Rectal smooth muscle tissue (tissue), 1 donor: ENCODE measurements around the gene PER1.
"Not testable (repeated sequence)": the region's sequence is repeated elsewhere in the genome, so short reads cannot be mapped to it uniquely, and the experiment has no call there.

Source experiments
- H3K27ac ChIP-seq: one replicate; pipeline ENCODE4 v1.7.0; 2013; ENCODE audit warnings: low read depth, low read length, inconsistent platforms
- H3K27me3 ChIP-seq: one replicate; pipeline ENCODE4 v1.7.0; 2013; ENCODE audit warnings: low read length; ENCODE audit not compliant: control insufficient read depth, insufficient read depth
- H3K36me3 ChIP-seq: one replicate; pipeline ENCODE4 v1.7.0; 2013; ENCODE audit warnings: low read length; ENCODE audit not compliant: control insufficient read depth, insufficient read depth
- H3K4me1 ChIP-seq: one replicate; pipeline ENCODE4 v1.7.0; 2013; ENCODE audit warnings: low read length; ENCODE audit not compliant: control insufficient read depth, insufficient read depth
- H3K4me3 ChIP-seq: one replicate; pipeline ENCODE4 v1.7.0; 2013; ENCODE audit warnings: low read length
- H3K9ac ChIP-seq: one replicate; pipeline ENCODE4 v1.7.0; 2013; ENCODE audit warnings: low read length

The PER1 gene

GRCh38 chr17:8176998-8177731, 25.0 kb upstream of the PER1 start:
- Histone ChIP-seq H3K4me1 (peaks cover 16% of the 10 kb centered on the region), H3K4me3 (peak overlapping the region; percentile 89), H3K36me3 (no peaks in the 10 kb centered on the region), H3K9ac (no peak overlapping the region), H3K27me3 (no peaks in the 10 kb centered on the region), H3K27ac (peak overlapping the region; percentile 73)

- H3K4me1 ChIP-seq, result peaks cover 16% of the 10 kb centered on the region
- H3K4me3 ChIP-seq, result peak within 1 kb of the TSS; percentile 89
- peak within 1 kb of the TSS; percentile 66 for H3K9ac ChIP-seq
- H3K27ac ChIP-seq, result peak within 1 kb of the TSS; percentile 73
- H3K27me3 ChIP-seq, result no peaks in the 10 kb centered on the region
- no peaks in the 10 kb centered on the region for H3K36me3 ChIP-seq
Observed at GRCh38 chr17:8176197-8176940, 24.2 kb upstream of the PER1 start, which contains the start of gene TMEM107. Gene TMEM107 (minus strand): TSS chr17:8176380. CDS start chr17:8176286, 94 bp downstream.

GRCh38 chr17:8175795-8176196, 23.6 kb upstream of the PER1 start:
- peak overlapping the region; percentile 89 for H3K4me3 ChIP-seq
- H3K9ac ChIP-seq, result peak overlapping the region; percentile 66
- H3K36me3 ChIP-seq, result no peaks in the 10 kb centered on the region
- H3K27me3 ChIP-seq, result no peaks in the 10 kb centered on the region
- peak overlapping the region; percentile 73 for H3K27ac ChIP-seq
- peaks cover 16% of the 10 kb centered on the region for H3K4me1 ChIP-seq

GRCh38 chr17:8173871-8174322, 21.7 kb upstream of the PER1 start:
- H3K4me3 ChIP-seq, result peak overlapping the region; percentile 60
- H3K27me3 ChIP-seq, result no peaks in the 10 kb centered on the region
- peak overlapping the region; percentile 95 for H3K27ac ChIP-seq
- peaks cover 16% of the 10 kb centered on the region for H3K4me1 ChIP-seq
- no peak overlapping the region for H3K9ac ChIP-seq
- no peaks in the 10 kb centered on the region for H3K36me3 ChIP-seq

- Histone ChIP-seq H3K27ac (peak overlapping the region; percentile 95), H3K4me1 (peaks cover 16% of the 10 kb centered on the region), H3K4me3 (peak overlapping the region; percentile 60), H3K9ac (peak overlapping the region; percentile 60), H3K36me3 (no peaks in the 10 kb centered on the region), H3K27me3 (no peaks in the 10 kb centered on the region)
Observed at GRCh38 chr17:8173056-8173870, 21.1 kb upstream of the PER1 start.

- not testable (repeated sequence) for H3K27me3 ChIP-seq, H3K4me3 ChIP-seq, H3K9ac ChIP-seq, H3K4me1 ChIP-seq, H3K36me3 ChIP-seq, H3K27ac ChIP-seq
Observed at GRCh38 chr17:8170186-8170585, 18.0 kb upstream of the PER1 start.

GRCh38 chr17:8167526-8167925, 15.3 kb upstream of the PER1 start:
- H3K4me1 ChIP-seq, result peaks cover 11% of the 10 kb centered on the region
- H3K27ac ChIP-seq, result no peak overlapping the region
- H3K36me3 ChIP-seq, result no peaks in the 10 kb centered on the region
- H3K27me3 ChIP-seq, result no peaks in the 10 kb centered on the region
- no peak overlapping the region for H3K4me3 ChIP-seq
- no peak overlapping the region for H3K9ac ChIP-seq

- Histone ChIP-seq H3K27me3 (no peaks in the 10 kb centered on the region), H3K9ac (no peak overlapping the region), H3K27ac (no peak overlapping the region), H3K36me3 (no peaks in the 10 kb centered on the region), H3K4me3 (no peak overlapping the region), H3K4me1 (peaks cover 14% of the 10 kb centered on the region)
Observed at GRCh38 chr17:8166731-8167130, 14.5 kb upstream of the PER1 start.

GRCh38 chr17:8164815-8165131, 12.6 kb upstream of the PER1 start:
- Histone ChIP-seq H3K4me3 (no peak overlapping the region), H3K27me3 (no peaks in the 10 kb centered on the region), H3K36me3 (peaks cover 7% of the 10 kb centered on the region), H3K27ac (peak overlapping the region; percentile 99), H3K4me1 (peaks cover 25% of the 10 kb centered on the region), H3K9ac (no peak overlapping the region)

GRCh38 chr17:8163978-8164814, 12.0 kb upstream of the PER1 start:
- Histone ChIP-seq H3K4me1 (peaks cover 25% of the 10 kb centered on the region), H3K27ac (peak overlapping the region; percentile 99), H3K36me3 (peaks cover 11% of the 10 kb centered on the region), H3K9ac (peak overlapping the region; percentile 47), H3K27me3 (no peaks in the 10 kb centered on the region), H3K4me3 (peak overlapping the region; percentile 67)

- H3K36me3 ChIP-seq, result peaks cover 11% of the 10 kb centered on the region
- H3K9ac ChIP-seq, result peak overlapping the region; percentile 92
- H3K27ac ChIP-seq, result peak overlapping the region; percentile 99
- H3K27me3 ChIP-seq, result no peaks in the 10 kb centered on the region
- H3K4me1 ChIP-seq, result peaks cover 28% of the 10 kb centered on the region
- peak overlapping the region; percentile 79 for H3K4me3 ChIP-seq
Observed at GRCh38 chr17:8162997-8163977, 11.1 kb upstream of the PER1 start.
